ENCODE data around the gene TANK.

DNA sequence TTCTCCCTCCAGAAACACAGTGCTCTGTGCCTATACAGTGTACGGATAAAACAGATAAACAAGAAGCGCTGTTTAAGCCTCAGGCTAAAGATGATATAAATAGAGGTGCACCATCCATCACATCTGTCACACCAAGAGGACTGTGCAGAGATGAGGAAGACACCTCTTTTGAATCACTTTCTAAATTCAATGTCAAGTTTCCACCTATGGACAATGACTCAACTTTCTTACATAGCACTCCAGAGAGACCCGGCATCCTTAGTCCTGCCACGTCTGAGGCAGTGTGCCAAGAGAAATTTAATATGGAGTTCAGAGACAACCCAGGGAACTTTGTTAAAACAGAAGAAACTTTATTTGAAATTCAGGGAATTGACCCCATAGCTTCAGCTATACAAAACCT is 70.7 kb downstream of the TANK start:
- no peak for TF ChIP-seq ZFP3 (CRISPR knock-in tag; IDR thresholded peaks at IDR 0.05)
- TF ChIP-seq PATZ1 (CRISPR knock-in tag; IDR thresholded peaks at IDR 0.05; ENCODE audit: borderline replicate concordance): no peak
- TF ChIP-seq ZC3H10 (CRISPR knock-in tag; IDR thresholded peaks at IDR 0.05): no peak
- TF ChIP-seq, protein P1, sequence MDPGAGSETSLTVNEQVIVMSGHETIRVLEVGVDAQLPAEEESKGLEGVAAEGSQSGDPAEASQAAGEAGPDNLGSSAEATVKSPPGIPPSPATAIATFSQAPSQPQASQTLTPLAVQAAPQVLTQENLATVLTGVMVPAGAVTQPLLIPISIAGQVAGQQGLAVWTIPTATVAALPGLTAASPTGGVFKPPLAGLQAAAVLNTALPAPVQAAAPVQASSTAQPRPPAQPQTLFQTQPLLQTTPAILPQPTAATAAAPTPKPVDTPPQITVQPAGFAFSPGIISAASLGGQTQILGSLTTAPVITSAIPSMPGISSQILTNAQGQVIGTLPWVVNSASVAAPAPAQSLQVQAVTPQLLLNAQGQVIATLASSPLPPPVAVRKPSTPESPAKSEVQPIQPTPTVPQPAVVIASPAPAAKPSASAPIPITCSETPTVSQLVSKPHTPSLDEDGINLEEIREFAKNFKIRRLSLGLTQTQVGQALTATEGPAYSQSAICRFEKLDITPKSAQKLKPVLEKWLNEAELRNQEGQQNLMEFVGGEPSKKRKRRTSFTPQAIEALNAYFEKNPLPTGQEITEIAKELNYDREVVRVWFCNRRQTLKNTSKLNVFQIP (CRISPR knock-in tag; IDR thresholded peaks at IDR 0.05; ENCODE audit: borderline replicate concordance, low read depth): no peak
